B cell (primary cell): ENCODE measurements around the gene CCDC24. TPM values are rescaled to one million over a fixed set of nuclear protein-coding genes. Genes with fewer than 3 reads are reported as not detected.

Experiments
- ATAC-seq: fragments of 200-7000 bp; cut with Tn5 transposase; one replicate; pipeline ENCODE4 v1.10.0; 2021; ENCODE audit warnings: low read depth, mild to moderate bottlenecking, moderate number of reproducible peaks, moderate library complexity
- CTCF ChIA-PET: fragments of 350-600 bp; sonication (Branson Sonifier 250); formaldehyde crosslinking; loops from one replicate; lab custom pipeline; 2021; ENCODE audit warnings: antibody characterized with exemption, inconsistent platforms; lab: Charles Lee
- POLR2A ChIA-PET: fragments of 350-600 bp; sonication (Branson Sonifier 250); formaldehyde crosslinking; loops from one replicate; lab custom pipeline; 2021; ENCODE audit warnings: antibody characterized with exemption; lab: Charles Lee
- DNase-seq: peaks from one replicate; pipeline ENCODE4 v3.0.0; 2013
- H2AFZ ChIP-seq: 2 replicates; pipeline ENCODE4 v1.6.1; 2012; ENCODE audit warnings: mild to moderate bottlenecking, low read depth, low read length; ENCODE audit not compliant: insufficient read depth, poor library complexity, severe bottlenecking
- H3K27ac ChIP-seq, 2 donors: 1 replicate in 1 of 2; 2 replicates in 1 of 2; pipeline ENCODE4 v1.5.1; 2012 to 2013; ENCODE audit warnings: low read length in 2 of 2, mild to moderate bottlenecking in 2 of 2, moderate library complexity in 1 of 2
- H3K27me3 ChIP-seq, 4 experiments: fragments of 200-600 bp in 1 of 4; sonication (generic) in 1 of 4; replicated peaks in 1 of 4; 1 replicate in 2 of 4; 2 replicates in 2 of 4; pipeline versions ENCODE4 v1.6.1 to v1.7.0; 2013 to 2016; ENCODE audit warnings: low read length in 3 of 4, mild to moderate bottlenecking in 2 of 4, mixed read lengths in 1 of 4, moderate library complexity in 1 of 4; ENCODE audit not compliant: insufficient read depth in 4 of 4, control insufficient read depth in 3 of 4; ENCODE audit errors: control extremely low read depth in 1 of 4
- H3K36me3 ChIP-seq, 2 experiments: replicated peaks in 1 of 2; 1 replicate in 1 of 2; 2 replicates in 1 of 2; pipeline versions ENCODE4 v1.6.1 to v1.7.1; 2013; ENCODE audit warnings: low read length in 1 of 2; ENCODE audit not compliant: insufficient read depth in 2 of 2, control insufficient read depth in 1 of 2; ENCODE audit errors: control extremely low read depth in 1 of 2, extremely low read depth in 1 of 2
- H3K4me1 ChIP-seq, 2 donors: fragments of 200-600 bp in 1 of 2; sonication (generic) in 1 of 2; 1 replicate in 1 of 2; 2 replicates in 1 of 2; pipeline versions ENCODE4 v1.5.1 to v1.6.1; 2013 to 2017; ENCODE audit warnings: low read length in 2 of 2; ENCODE audit not compliant: control insufficient read depth in 2 of 2, insufficient read depth in 2 of 2
- H3K4me2 ChIP-seq: replicated peaks from 2 replicates; pipeline ENCODE3; 2012; ENCODE audit warnings: mild to moderate bottlenecking, low read depth, low read length; ENCODE audit not compliant: poor library complexity, severe bottlenecking
- H3K4me3 ChIP-seq, 5 experiments: fragments of 200-600 bp in 1 of 5; sonication (generic) in 1 of 5; 1 replicate in 3 of 5; 2 replicates in 2 of 5; pipeline versions ENCODE4 v1.5.1 to v1.7.0; 2011 to 2016; ENCODE audit warnings: low read length in 4 of 5, mild to moderate bottlenecking in 4 of 5, low read depth in 2 of 5, control low read depth in 1 of 5, moderate library complexity in 1 of 5; ENCODE audit not compliant: insufficient read depth in 1 of 5; ENCODE audit errors: control extremely low read depth in 1 of 5, extremely low read depth in 1 of 5
- H3K79me2 ChIP-seq: fragments of 200-600 bp; sonication (generic); one replicate; pipeline ENCODE4 v1.6.0; 2016; ENCODE audit warnings: low read length; ENCODE audit not compliant: control insufficient read depth, insufficient read depth
- H3K9ac ChIP-seq: fragments of 200-600 bp; sonication (generic); 2 replicates; pipeline ENCODE4 v1.6.1; 2017; ENCODE audit warnings: mild to moderate bottlenecking, low read length, moderate library complexity
- H3K9me3 ChIP-seq, 3 donors: one replicate each; pipeline versions ENCODE4 v1.6.1 to v1.7.1; 2013; ENCODE audit warnings: low read length in 2 of 3; ENCODE audit not compliant: control insufficient read depth in 2 of 3, insufficient read depth in 1 of 3; ENCODE audit errors: control extremely low read depth in 1 of 3
- H4K20me1 ChIP-seq: 2 replicates; pipeline ENCODE4 v1.6.0; 2012; ENCODE audit warnings: mild to moderate bottlenecking, low read length; ENCODE audit not compliant: insufficient read depth, control insufficient read depth, poor library complexity, severe bottlenecking
- H3K27ac Mint-ChIP-seq: one replicate; pipeline ENCODE4 v1.8.0; 2021; ENCODE audit warnings: mixed read lengths
- H3K27me3 Mint-ChIP-seq: one replicate; pipeline ENCODE4 v1.8.0; 2021; ENCODE audit warnings: mixed read lengths
- H3K4me1 Mint-ChIP-seq: one replicate; pipeline ENCODE4 v1.8.0; 2021; ENCODE audit warnings: mixed read lengths
- H3K4me3 Mint-ChIP-seq: one replicate; pipeline ENCODE4 v1.8.0; 2021; ENCODE audit warnings: mixed read lengths
- H3K9me3 Mint-ChIP-seq: one replicate; pipeline ENCODE4 v1.8.0; 2022; ENCODE audit warnings: mixed read lengths; ENCODE audit not compliant: insufficient read depth
- EZH2 ChIP-seq: IDR thresholded peaks from 2 replicates; pipeline ENCODE4 v1.6.1; 2012; ENCODE audit warnings: borderline replicate concordance, low read depth, mild to moderate bottlenecking, moderate library complexity, low read length; ENCODE audit not compliant: insufficient read depth, poor library complexity, severe bottlenecking
- WGBS: methylation state at CpG from one replicate; pipeline ENCODE4 v1.1.5; 2013; ENCODE audit warnings: missing lambda C conversion rate; ENCODE audit not compliant: insufficient coverage; 5-methylcytosine and 5-hydroxymethylcytosine counted together
- intact Hi-C: fragments of 100-400 bp; cut with micrococcal nuclease; formaldehyde crosslinking; loops from one replicate; pipeline ENCODE4 v1.10.0; 2022
- polyA plus RNA-seq: library from polyadenylated mRNA; depleted of rRNA; stranded (reverse); fragments of >200 nt; gene quantifications from 2 replicates; pipeline ENCODE4 v1.2.3, GENCODE V29; 2012
- total RNA-seq, 2 donors: library from RNA; stranded (reverse); fragments of 120-200 nt in 1 of 2; gene quantifications; 1 replicate in 1 of 2; 2 replicates in 1 of 2; pipeline versions ENCODE4 v1.2.3 to v1.2.4, GENCODE V29; 2013 to 2022
- TF ChIP-seq, protein P1 (sequence below): fragments of 200-600 bp; IDR thresholded peaks from one replicate; pipeline ENCODE4 v1.8.0; 2022; ENCODE audit warnings: antibody characterized with exemption, mild to moderate bottlenecking

CCDC24 gene
- total and polyA plus RNA-seq, 2 donors (not counting 1 experiment from before 2014, with no cell fraction given): 10.1 to 18.4 TPM

DNA sequence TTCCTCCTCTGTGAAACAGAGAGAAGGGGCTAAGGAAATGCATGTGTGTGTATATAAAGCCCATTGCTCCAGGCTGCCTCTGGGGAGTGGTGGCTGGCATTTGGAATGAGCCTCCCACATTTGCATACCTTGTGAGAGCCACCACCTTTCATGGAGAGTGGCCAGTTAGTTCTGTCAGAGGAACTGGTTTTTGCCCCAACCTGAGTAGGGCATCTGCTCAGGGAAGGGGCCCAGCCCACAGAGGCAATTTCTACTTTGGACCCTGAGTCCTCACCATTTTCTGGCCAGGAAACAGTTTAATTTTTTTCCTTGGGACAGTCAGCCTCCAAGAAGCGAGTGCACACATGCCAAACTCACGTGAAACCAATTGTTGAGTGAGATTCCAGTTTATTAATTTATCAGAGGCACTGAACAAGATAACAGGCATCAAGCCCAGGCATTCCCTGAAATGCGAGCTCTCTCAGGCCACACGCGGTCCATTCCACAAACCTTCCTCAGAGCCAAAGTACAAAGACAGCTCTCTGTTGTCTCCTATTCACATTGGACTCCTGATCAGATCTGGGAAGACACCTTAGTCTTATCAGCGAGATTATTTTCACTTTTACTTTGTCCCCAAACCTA, 40.9 kb downstream of the CCDC24 start:
- Mint-ChIP-seq H3K4me3 (peak overlapping the region; percentile 89), H3K27ac (peak overlapping the region; percentile 10), H3K27me3 (no peaks in the 10 kb centered on the region), H3K9me3 (no peaks in the 10 kb centered on the region), H3K4me1 (peaks cover 26% of the 10 kb centered on the region)
- no peaks in the 10 kb centered on the region for H3K36me3 ChIP-seq
- 98% methylated on average over 5 of the region's 6 CpGs for WGBS
- H2AFZ ChIP-seq: no peak overlapping the region
- no peak overlapping the region for H3K27ac ChIP-seq
- ATAC-seq (no peak), DNase-seq (no peak)
- no peaks in the 10 kb centered on the region for H4K20me1 ChIP-seq
- H3K4me2 ChIP-seq: no peak overlapping the region
- CTCF ChIA-PET: interaction anchor here (0.6 to 17.1 kb wide), 4 partner anchors 14 to 91 kb away, joined by 3 to 227 read pairs (median 6); no protein-coding TSS in a partner anchor
- no peaks in the 10 kb centered on the region for H3K9me3 ChIP-seq
- H3K4me3 ChIP-seq: no peak overlapping the region
- intact Hi-C loops: loop anchor here (5.0 kb wide), 2 partner anchors 665 to 1265 kb away; partner anchors contain the start of genes C1orf50, ELOVL1 and P3H1
- no peak overlapping the region for H3K9ac ChIP-seq
- H3K79me2 ChIP-seq: no peaks in the 10 kb centered on the region
- peaks cover 0 to 4% (median 0%) of the 10 kb centered on the region in 4 experiments for H3K27me3 ChIP-seq
- no peak for TF ChIP-seq EZH2
- TF ChIP-seq, protein P1, sequence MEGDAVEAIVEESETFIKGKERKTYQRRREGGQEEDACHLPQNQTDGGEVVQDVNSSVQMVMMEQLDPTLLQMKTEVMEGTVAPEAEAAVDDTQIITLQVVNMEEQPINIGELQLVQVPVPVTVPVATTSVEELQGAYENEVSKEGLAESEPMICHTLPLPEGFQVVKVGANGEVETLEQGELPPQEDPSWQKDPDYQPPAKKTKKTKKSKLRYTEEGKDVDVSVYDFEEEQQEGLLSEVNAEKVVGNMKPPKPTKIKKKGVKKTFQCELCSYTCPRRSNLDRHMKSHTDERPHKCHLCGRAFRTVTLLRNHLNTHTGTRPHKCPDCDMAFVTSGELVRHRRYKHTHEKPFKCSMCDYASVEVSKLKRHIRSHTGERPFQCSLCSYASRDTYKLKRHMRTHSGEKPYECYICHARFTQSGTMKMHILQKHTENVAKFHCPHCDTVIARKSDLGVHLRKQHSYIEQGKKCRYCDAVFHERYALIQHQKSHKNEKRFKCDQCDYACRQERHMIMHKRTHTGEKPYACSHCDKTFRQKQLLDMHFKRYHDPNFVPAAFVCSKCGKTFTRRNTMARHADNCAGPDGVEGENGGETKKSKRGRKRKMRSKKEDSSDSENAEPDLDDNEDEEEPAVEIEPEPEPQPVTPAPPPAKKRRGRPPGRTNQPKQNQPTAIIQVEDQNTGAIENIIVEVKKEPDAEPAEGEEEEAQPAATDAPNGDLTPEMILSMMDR: no peak
- H3K4me1 ChIP-seq: peaks cover 6 to 16% of the 10 kb centered on the region in 2 donors
- POLR2A ChIA-PET: interaction anchor here (0.5 kb wide), 1 partner anchor 579 kb away, joined by 5 read pairs; no protein-coding TSS in a partner anchor

DNA sequence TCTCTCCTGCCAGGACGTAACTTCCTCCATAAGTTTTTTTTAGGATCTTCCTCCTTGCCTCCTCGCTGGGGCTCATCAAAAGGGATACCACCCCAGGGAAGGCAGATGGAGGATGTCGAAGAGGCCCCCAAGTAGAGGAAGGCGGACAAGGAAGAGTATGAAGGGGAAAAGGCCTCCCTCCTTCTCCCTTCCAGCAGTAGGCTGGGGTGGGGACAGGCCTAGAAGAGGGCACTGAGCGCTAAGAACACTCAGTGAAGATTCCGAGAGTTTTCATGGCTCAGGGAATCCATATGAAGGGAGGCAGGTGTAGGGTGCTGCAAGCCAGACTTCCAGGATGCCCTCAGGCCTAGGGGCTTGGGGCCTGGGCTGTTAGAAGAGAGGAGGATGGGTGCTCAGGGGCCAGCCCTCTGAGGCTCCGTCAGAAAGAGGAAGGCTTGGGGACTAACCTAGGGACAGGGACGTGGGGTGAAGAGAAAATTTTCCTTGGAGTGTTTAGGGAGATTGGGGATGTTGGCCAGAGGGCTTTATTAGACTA, 41.7 kb downstream of the CCDC24 start:
- peak overlapping the region; percentile 40 for H3K4me3 Mint-ChIP-seq

More for the DNA sequence above, 41.7 kb downstream of the CCDC24 start:
- TF ChIP-seq, protein P1: no peak
- TF ChIP-seq EZH2: no peak
- WGBS: 87% methylated on average over 3 of the region's 8 CpGs
- Mint-ChIP-seq H3K4me1 (peaks cover 22% of the 10 kb centered on the region), H3K27me3 (no peaks in the 10 kb centered on the region), H3K27ac (no peak overlapping the region), H3K9me3 (no peaks in the 10 kb centered on the region)
- Histone ChIP-seq H2AFZ (no peak overlapping the region), H3K27ac (no peak overlapping the region), H4K20me1 (no peaks in the 10 kb centered on the region), H3K36me3 (no peaks in the 10 kb centered on the region), H3K4me1 (peaks cover 6 to 16% of the 10 kb centered on the region in 2 donors), H3K4me2 (no peak overlapping the region), H3K9me3 (no peaks in the 10 kb centered on the region), H3K4me3 (no peak overlapping the region), H3K27me3 (peaks cover 0 to 4% (median 0%) of the 10 kb centered on the region in 4 experiments), H3K9ac (no peak overlapping the region), H3K79me2 (no peaks in the 10 kb centered on the region)
- DNase-seq: no peak
- no peak for ATAC-seq
- intact Hi-C loops: loop anchor here (5.0 kb wide), 2 partner anchors 666 to 1266 kb away; partner anchors contain the start of genes C1orf50, ELOVL1 and P3H1
- POLR2A ChIA-PET: no interaction called here
- CTCF ChIA-PET: interaction anchor here (0.9 to 17.1 kb wide), 5 partner anchors 13 to 40 kb away, joined by 3 to 227 read pairs (median 4); no protein-coding TSS in a partner anchor
